ENCODE results near the gene GGNBP2.

DNA sequence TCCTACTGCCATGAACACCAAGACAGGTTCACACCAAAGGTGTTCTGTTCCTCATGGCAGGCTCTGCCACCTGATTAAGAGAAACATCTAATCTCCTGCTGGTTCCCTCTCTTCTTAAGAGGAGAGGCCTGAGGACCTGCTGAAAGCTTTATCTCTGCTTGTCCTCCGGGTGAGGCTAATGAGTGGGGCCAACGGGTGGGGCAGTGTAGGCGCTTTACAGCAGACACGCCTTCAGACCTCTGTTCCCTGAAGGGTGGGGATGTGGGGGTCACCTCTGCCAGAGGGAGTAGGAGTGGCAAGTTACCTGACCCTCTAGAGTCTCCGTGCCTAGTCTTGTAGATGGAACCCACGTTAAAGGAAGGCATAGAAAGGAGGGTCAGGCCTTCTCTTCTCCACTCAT lies 52.5 kb downstream of the GGNBP2 start:
- TF ChIP-seq POLR2A (IDR thresholded peaks at IDR 0.05; ENCODE audit: low read length), result no peak
- no peak for TF ChIP-seq GATA1 (IDR thresholded peaks at IDR 0.05; ENCODE audit: low read depth, low read length)

Data from erythroblast (primary cell).